Measurements from ENCODE around the gene TNFRSF12A.
"Not testable (repeated sequence)": the region's sequence is repeated elsewhere in the genome, so short reads cannot be mapped to it uniquely, and the experiment has no call there.

TNFRSF12A gene

DNA sequence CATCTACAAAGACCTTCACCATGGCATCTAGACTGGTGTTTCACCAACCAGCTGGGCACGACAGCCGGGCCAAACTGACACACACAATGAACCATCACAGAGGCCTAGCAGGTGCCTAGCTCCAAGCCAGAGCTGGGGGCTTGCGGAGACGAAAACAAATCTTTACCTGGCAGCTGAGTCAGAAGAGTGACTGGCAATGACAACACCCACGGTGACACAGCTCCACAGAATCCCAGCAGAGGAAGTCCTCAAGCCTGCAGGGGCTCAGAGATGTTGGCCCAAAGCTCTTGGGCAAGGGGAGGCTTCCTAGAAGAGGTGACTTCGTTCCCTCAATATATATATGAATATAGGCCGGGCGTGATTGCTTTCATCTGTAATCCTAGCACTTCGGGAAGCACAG lies 31.3 kb downstream of the TNFRSF12A start:
- FAIRE-seq: no peak

- FAIRE-seq: not testable (repeated sequence)
These were observed 32.6 kb downstream of the TNFRSF12A start for GRCh38 chr16:3052571-3053329.

DNA sequence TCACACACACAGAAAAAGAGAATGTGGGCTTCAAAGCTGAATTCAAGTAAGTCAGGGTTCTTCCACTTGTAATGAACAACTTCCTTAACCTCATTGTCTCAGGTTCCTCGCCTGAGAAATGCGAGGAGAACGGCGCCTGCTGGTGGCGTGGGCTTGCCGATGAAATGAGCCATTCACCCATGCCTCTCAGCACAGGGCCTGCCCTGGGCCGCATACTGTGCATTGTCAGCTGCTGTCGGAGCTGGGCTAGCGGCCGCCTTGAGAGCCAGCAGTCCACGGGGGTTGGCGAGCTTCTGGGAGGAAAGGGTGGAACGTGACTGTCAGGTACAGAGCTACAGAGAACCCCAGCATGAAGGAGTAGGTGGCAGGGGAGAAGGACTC lies 33.2 kb downstream of the TNFRSF12A start:
- FAIRE-seq: not testable (repeated sequence)

- no peak for FAIRE-seq
These were observed 35.0 kb downstream of the TNFRSF12A start for GRCh38 chr16:3054965-3055733.

- not testable (repeated sequence) for FAIRE-seq
These were observed 35.6 kb downstream of the TNFRSF12A start for GRCh38 chr16:3055734-3056115.

DNA sequence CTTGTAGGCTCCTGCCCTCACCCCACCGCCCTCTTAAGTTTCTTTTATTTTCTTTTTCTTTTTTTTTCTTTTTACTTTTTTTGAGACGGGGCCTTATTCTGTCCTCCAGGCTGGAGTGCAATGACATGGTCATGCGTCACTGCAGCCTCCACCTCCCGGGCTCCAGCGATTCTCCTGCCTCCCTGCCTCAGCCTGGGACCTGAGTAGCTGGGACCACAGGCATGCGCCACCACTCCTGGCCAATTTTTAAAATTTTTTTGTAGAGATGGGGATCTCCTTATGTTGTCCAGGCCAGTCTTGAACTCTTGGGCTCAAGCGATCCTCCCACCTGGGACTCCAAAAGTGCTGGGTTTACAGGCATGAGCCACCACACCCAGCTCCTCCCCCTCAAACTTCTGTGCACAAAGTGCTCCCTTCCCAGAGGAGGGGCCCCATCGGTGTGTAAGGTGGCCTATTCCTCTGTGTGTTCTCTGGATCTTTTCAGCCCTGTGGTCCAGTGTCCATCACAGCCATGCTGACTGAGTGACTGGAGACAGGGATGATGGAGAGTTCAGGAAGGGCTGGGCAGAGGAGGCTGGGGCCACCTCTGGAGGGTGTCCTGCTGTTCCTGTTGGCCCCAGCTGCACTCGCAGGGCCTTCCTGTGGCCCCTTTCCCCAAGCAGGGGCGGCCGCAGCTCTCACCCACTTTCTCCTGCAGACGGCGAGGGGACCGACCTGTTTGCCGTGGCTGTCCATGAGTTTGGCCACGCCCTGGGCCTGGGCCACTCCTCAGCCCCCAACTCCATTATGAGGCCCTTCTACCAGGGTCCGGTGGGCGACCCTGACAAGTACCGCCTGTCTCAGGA lies 36.4 kb downstream of the TNFRSF12A start:
- no peak for FAIRE-seq

DNA sequence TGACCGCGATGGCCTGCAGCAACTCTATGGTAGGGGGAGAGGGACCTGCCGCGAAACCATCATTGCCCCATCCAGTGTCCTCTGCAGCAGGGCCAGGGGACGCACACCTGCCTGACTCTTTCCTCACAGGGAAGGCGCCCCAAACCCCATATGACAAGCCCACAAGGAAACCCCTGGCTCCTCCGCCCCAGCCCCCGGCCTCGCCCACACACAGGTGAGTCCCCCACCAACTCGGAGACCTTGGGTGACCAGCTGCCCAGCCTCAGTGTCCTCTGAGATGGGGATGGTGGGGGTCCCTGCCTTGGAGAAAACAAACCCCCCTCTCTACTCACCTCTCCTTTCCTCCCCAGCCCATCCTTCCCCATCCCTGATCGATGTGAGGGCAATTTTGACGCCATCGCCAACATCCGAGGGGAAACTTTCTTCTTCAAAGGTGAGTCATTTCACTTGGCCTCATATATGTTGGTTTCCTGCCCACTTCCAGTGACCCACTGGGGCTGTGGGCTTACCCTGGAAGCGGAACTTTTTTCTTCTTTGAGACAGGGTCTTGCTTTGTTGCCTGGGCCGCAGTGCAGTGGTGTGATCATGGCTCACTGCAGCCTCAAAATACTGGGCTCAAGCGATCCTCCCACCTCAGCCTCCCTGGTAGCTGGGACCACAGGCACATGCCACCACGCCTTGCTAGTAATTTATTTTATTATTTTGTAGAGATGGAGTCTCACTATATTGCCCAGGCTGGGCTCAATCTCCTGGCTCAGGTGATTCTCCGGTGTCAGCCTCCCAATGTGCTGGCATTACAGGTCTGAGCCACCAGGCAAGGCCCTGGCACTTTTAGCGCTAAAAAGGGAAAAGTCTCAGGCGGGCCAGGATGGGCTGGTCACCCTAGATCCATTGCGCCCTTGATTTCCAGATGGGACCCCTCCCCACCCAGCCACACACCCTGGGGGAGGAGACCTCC lies 37.3 kb downstream of the TNFRSF12A start:
- no peak for FAIRE-seq

DNA sequence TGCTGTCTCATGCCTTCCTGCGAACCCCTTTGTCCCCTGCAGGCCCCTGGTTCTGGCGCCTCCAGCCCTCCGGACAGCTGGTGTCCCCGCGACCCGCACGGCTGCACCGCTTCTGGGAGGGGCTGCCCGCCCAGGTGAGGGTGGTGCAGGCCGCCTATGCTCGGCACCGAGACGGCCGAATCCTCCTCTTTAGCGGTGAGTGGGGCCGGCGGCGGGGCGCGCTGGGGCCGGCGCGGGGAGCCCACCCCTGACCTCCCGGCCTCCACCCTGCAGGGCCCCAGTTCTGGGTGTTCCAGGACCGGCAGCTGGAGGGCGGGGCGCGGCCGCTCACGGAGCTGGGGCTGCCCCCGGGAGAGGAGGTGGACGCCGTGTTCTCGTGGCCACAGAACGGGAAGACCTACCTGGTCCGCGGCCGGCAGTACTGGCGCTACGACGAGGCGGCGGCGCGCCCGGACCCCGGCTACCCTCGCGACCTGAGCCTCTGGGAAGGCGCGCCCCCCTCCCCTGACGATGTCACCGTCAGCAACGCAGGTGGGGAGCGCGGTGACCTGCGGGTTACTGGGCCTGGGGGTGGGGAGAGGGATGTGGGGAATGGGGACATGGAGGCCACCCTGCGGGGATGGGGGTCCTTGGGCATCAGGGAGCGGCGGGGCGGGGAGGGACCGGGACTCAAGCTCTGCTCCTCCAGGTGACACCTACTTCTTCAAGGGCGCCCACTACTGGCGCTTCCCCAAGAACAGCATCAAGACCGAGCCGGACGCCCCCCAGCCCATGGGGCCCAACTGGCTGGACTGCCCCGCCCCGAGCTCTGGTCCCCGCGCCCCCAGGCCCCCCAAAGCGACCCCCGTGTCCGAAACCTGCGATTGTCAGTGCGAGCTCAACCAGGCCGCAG lies 38.2 kb downstream of the TNFRSF12A start:
- no peak for FAIRE-seq

- no peak for FAIRE-seq
These were observed 39.0 kb downstream of the TNFRSF12A start for GRCh38 chr16:3059041-3059722.

GRCh38 chr16:3059723-3060242 lies 39.6 kb downstream of the TNFRSF12A start:
- no peak for FAIRE-seq

DNA sequence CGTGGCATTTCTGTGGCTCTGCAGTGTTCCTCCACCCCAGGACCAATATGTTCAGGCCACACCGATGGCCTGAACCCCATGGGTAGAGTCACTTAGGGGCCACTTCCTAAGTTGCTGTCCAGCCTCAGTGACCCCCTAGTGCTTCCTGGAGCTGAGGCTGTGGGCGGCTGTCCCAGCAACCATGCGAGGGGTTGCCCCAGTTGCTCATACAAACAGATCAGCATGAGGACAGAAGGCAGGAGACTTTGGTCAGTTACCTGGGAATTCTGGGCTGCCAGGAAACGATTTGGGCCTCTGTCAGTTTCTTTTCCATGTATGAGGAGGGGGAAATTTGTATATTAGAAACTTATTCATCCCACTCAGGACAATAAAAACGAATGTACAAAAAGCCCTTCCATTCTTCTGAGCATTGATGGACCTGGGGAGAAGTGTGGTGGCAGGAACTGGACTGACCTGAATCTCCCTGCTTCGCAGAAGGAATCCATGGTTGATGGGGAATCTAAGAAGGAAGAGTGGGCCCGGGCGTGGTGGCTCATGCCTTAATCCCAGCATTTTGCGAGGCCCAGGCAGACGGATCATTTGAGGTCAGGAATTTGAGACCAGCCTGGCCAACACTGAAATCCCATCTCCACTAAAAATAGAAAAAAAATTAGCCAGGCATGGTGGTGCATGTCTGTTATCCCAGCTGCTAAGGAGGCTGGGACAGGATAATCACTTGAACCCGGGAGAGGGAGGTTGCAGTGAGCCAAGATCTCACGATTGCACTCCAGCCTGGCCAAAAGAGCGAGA lies 40.4 kb downstream of the TNFRSF12A start:
- no peak for FAIRE-seq

- no peak for FAIRE-seq
These were observed 42.4 kb downstream of the TNFRSF12A start for GRCh38 chr16:3062553-3062952.

DNA sequence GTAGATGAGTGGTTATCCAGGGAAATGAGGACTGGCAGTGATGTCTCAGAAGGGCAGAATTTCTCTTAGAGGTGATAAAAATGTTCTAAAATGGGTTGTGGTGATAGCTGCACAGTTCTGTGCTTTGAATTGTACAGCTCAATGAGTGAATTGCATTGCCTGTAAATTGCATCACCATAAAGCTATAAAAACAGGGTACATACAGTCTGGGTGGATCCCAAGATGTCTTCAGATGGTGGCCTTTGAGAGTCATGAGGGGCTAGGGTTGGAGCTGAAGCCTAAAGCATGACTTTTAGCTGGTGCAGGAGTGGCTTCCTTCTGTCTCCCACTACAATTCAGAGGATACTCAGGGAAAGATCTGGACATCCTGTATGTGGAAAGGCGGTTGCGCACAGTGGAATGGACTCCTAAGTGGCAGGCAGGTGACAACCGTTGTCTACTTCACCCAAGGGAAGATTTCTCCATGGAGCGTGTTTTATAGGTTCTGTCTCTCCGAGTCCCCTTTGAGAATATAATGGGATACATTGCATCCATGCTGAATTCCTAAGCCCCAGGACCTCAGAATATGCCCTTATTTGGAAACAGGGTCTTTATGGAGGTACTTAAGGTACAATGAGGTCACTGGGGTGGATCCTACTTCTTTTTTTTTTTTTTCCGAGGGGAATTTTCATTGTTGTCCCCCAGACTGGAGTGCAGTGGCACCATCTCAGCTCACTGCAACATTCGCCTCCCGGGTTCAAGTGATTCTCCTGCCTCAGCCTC lies 43.6 kb downstream of the TNFRSF12A start:
- no peak for FAIRE-seq

DNA sequence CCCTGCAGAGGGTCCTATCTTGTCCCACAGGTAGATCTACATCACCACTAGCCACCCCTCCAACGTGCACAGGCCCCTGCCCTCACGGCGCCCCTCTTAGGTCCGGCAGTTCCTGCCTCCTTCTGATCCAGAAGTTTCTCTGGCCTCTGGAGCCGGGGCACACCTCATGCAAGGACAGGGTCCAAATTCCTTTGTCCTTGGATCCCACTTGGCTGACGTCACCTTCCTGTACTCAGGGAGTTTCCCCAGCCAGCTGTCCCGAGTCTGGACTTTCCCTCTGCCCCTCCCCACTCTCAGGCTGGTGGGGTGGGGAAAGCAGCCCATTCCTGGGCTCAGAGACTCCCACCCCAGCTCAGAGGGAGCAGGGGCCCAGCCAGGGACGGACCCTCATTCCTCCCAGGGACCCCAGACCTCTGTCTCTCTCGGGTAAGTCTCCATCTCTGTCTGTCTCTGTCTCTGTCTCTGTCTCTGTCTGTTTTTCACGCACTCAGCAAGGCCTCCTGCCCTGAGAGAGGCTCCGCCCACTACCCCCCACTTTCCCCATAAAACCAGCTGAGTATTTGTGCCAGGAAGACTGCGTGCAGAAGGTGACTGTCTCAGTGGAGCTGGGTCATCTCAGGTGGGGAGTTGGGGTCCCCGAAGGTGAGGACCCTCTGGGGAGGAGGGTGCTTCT lies 45.0 kb downstream of the TNFRSF12A start, which contains the start of gene IL32:
Gene IL32, plus strand, starts transcription at position 572 of the 673 bp plus-strand sequence. CDS start 172 bp downstream, outside the sequence.
- FAIRE-seq: no peak

GRCh38 chr16:3065742-3066439 lies 45.7 kb downstream of the TNFRSF12A start:
- FAIRE-seq: no peak

GRCh38 chr16:3066440-3066748 lies 46.2 kb downstream of the TNFRSF12A start:
- no peak for FAIRE-seq

GRCh38 chr16:3068487-3068886 lies 48.3 kb downstream of the TNFRSF12A start:
- no peak for FAIRE-seq

Data from G401.6 (cell line).